GM12801 (cell line): ENCODE measurements around the gene RXFP4.

Source experiments
- TF ChIP-seq, protein P1 (sequence below): IDR thresholded peaks from one replicate; pipeline ENCODE4 v1.5.1; 2011; ENCODE audit warnings: control low read depth; ENCODE audit not compliant: insufficient read length; ENCODE audit errors: extremely low read depth

RXFP4 gene

DNA sequence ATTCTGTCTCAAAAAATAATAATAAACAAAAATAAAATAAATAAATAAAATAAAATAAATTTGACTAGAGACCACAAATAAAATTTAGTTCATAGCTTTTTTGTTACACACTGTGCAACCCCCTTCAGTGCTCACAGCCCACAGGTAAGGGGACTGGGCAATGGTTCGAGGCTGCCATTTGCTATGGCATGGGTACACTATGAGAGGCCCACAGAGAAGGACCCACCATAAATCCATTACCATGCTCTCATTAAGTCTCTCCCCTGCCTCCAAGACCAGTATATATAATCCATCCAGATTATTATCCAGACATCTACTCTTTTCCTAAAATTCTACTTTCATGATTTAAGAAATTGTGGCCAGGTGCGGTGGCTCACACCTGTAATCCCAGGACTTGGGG is 21.6 kb upstream of the RXFP4 start:
- TF ChIP-seq, protein P1, sequence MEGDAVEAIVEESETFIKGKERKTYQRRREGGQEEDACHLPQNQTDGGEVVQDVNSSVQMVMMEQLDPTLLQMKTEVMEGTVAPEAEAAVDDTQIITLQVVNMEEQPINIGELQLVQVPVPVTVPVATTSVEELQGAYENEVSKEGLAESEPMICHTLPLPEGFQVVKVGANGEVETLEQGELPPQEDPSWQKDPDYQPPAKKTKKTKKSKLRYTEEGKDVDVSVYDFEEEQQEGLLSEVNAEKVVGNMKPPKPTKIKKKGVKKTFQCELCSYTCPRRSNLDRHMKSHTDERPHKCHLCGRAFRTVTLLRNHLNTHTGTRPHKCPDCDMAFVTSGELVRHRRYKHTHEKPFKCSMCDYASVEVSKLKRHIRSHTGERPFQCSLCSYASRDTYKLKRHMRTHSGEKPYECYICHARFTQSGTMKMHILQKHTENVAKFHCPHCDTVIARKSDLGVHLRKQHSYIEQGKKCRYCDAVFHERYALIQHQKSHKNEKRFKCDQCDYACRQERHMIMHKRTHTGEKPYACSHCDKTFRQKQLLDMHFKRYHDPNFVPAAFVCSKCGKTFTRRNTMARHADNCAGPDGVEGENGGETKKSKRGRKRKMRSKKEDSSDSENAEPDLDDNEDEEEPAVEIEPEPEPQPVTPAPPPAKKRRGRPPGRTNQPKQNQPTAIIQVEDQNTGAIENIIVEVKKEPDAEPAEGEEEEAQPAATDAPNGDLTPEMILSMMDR, result no peak

DNA sequence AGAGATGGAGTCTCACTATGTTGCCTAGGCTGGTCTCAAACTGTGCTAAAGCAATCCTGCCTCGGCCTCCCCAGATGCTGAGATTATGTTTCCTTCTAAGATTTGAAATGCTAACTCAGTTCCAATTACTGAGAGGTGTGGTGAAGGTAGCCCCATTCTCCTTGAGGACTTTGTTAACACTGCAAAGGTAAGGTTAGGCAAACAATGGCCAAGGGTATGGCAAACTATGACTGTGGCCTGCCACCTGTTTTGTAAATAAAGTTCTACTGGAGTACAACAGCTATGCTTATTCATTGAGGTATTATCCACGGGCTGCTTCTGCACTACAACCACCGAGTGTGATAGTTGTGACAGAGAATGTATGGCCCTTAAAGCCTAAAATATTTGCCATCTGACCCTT is 20.7 kb upstream of the RXFP4 start:
- TF ChIP-seq, protein P1, result no peak

DNA sequence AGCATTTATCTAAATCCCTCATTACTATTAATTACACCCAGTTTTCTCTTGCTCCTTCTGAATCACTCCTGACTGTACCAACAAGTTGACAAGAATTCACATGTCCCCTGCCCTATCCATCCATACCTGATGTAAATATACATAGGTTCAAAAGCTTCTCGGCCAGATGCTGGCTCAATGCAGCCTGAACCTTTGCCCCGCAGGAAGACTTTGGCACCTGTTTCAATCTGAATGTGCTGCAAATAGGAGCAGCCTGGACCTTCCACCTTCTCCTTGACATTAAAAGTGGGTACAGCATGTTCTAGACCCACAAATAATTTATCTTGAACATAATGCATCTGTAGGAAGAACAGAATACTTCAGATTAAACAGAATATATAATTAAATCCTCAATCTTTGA is 15.9 kb upstream of the RXFP4 start:
- TF ChIP-seq, protein P1, result no peak

DNA sequence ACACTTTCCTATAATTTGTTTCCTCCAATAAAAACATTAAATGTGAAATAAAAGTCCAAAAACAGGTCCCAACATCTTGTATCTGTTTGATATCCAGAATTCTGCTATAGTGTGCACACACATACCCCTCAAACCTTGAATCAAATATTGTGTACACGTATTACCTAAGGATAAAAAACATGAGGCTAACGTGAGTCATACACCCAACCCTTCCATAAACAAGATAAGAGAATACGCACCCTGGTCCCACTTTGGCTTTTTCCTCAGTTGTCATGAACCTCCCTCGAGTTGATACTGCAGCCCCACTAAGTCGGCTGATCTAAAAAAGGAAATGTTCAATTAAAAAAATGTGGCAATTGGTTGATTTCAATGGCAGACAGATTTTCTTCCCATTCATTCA is 12.4 kb upstream of the RXFP4 start:
- TF ChIP-seq, protein P1, result no peak

DNA sequence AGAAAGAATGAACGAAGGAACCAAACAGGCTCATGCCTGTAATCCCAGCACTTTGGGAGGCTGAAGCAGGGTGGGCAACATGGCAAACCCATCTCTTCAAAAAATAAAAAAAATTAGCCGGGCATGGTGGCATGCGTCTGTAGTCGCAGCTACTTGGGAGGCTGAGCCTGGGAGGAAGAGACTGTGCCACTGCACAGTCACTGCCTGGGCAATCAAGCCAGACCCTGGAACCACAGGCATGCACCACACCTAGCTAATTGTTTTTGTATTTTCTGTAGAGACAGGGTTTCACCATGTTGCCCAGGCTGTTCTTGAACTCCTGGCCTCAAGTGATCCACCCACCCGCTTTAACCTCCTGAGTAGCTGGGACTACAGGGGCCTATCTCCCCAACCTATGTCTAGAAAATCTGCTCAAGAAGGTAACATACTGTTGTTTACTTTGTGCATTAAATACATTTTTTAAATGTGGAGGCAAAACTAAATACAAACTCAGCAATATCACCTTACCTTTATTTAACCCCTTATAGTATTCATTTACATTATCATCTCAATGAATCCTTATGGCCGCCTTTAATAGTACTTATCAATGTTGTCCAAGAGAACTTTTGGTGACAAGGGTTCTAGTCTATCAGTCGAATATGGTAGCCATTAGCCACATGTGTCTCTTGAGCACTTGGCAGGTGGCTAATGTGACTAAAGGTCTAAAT is 10.0 kb upstream of the RXFP4 start:
- TF ChIP-seq, protein P1, result no peak

DNA sequence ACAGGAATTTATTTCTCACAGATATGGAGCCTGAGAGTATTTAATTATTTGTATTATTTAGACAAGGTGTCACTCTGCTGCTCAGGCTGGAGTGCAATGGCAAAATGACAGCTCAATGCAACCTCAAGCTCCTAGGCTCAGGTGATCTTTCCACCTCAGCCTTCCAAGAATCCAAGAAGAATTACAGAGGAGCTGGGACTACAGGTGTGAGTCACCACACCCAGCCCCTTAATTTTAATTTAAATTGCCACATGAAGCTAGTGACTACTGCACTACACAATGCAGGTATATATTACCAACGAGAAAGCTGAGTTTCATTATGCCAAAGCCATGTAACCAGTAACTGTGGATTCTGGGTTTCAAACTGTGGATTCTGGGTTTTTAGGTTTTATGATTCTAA is 9.4 kb upstream of the RXFP4 start:
- TF ChIP-seq, protein P1, result no peak

DNA sequence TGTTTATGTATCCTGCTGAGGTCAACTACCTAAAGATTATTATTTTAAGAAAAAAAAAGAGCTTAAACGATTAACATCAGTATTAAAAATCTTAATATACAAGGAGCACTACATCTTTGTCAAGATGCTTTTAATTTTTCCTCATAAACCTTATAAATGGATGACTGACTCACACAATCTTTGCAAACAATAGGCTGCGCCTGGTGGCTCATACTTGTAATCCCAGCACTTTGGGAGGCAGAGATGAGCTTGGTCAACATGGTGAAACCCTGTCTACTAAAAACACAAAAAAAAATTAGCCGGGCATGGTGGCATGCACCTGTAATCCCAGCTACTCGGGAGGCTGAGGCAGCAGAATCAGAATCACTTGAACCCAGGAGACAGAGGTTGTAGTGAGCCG is 9.0 kb upstream of the RXFP4 start:
- TF ChIP-seq, protein P1, result no peak
